HepG2 (cell line): ENCODE data around the gene FOXK2. TPM values are rescaled to one million over a fixed set of nuclear protein-coding genes. Genes with fewer than 3 reads are reported as not detected.

Experiments used
- ATAC-seq: fragments of 200-7000 bp; cut with Tn5 transposase; 3 replicates; pipeline ENCODE4 v1.9.1; 2020; ENCODE audit warnings: mild to moderate bottlenecking, moderate library complexity
- BruUV-seq: library from RNA; stranded (reverse); fragments of 400-500 nt; replicated peaks from 2 replicates; lab custom pipeline; 2021; lab: Mats Ljungman, UMichigan
- CTCF ChIA-PET: fragments of 300-600 bp; formaldehyde crosslinking; extraction: SDS; loops from one replicate; lab custom pipeline; 2021; ENCODE audit warnings: low total read pairs, inconsistent platforms, low intra/inter-chr PET ratio; lab: Yijun Ruan, JAX
- POLR2A ChIA-PET: fragments of 350-600 bp; sonication (Branson Sonifier 250); formaldehyde crosslinking; loops from one replicate; lab custom pipeline; 2020; ENCODE audit warnings: antibody characterized with exemption, inconsistent platforms; lab: Yijun Ruan, JAX
- DNase-seq: peaks from one replicate; pipeline ENCODE4 v3.0.0-alpha.2; 2015; ENCODE audit warnings: low spot score
- FAIRE-seq: peaks from 3 replicates; lab custom pipeline; 2011; peaks lifted over from hg19 to GRCh38; lab: Jason Lieb, UNC
- H2AFZ ChIP-seq: one replicate; pipeline ENCODE4 v1.6.1; 2011; ENCODE audit warnings: low read length, inconsistent platforms
- H3K27ac ChIP-seq: fragments of 300-600 bp; 3 replicates; pipeline ENCODE4 v1.8.0; 2011; ENCODE audit warnings: mixed run types, mild to moderate bottlenecking, mixed read lengths, low read length, inconsistent platforms; ENCODE audit not compliant: insufficient read depth; ENCODE audit errors: extremely low read length
- H3K27me3 ChIP-seq, 2 experiments: fragments of 200-600 bp in 1 of 2; 2 replicates in 1 of 2; 3 replicates in 1 of 2; pipeline versions ENCODE4 v1.6.0 to v1.8.0; 2011; ENCODE audit warnings: low read length in 2 of 2, mild to moderate bottlenecking in 2 of 2, moderate library complexity in 2 of 2, inconsistent platforms in 1 of 2; ENCODE audit not compliant: insufficient read depth in 2 of 2, control insufficient read depth in 1 of 2
- H3K36me3 ChIP-seq, 2 experiments: fragments of 200-600 bp in 1 of 2; replicated peaks in 1 of 2; 2 replicates in 1 of 2; 3 replicates in 1 of 2; pipeline versions ENCODE4 v1.5.1 to v1.8.0; 2011; ENCODE audit warnings: low read length in 2 of 2, inconsistent platforms in 1 of 2; ENCODE audit not compliant: insufficient read depth in 2 of 2, control insufficient read depth in 1 of 2
- H3K4me1 ChIP-seq: 2 replicates; pipeline ENCODE4 v1.5.1; 2012; ENCODE audit warnings: low read length, inconsistent platforms; ENCODE audit not compliant: insufficient read depth
- H3K4me2 ChIP-seq: 2 replicates; pipeline ENCODE4 v1.6.0; 2011; ENCODE audit warnings: low read depth, low read length, inconsistent platforms
- H3K4me3 ChIP-seq, 3 experiments: fragments of 200-600 bp in 1 of 3; sonication (generic), shearing (Covaris generic) in 1 of 3; replicated peaks in 1 of 3; 2 replicates each; pipeline ENCODE4 v1.5.1; 2011 to 2016; ENCODE audit warnings: low read length in 3 of 3, inconsistent platforms in 2 of 3, low read depth in 2 of 3, mild to moderate bottlenecking in 2 of 3, control low read depth in 1 of 3, mixed read lengths in 1 of 3; ENCODE audit not compliant: insufficient read depth in 1 of 3
- H3K79me2 ChIP-seq: one replicate; pipeline ENCODE4 v1.6.1; 2011; ENCODE audit warnings: low read length, inconsistent platforms; ENCODE audit not compliant: insufficient read depth
- H3K9ac ChIP-seq: 2 replicates; pipeline ENCODE4 v1.6.0; 2011; ENCODE audit warnings: mild to moderate bottlenecking, low read depth, low read length, inconsistent platforms; ENCODE audit not compliant: insufficient read depth
- H3K9me3 ChIP-seq: 2 replicates; pipeline ENCODE4 v1.5.1; 2012; ENCODE audit warnings: mild to moderate bottlenecking, low read length
- H4K20me1 ChIP-seq: 2 replicates; pipeline ENCODE4 v1.6.0; 2011; ENCODE audit warnings: inconsistent platforms, mild to moderate bottlenecking, low read length, moderate library complexity; ENCODE audit not compliant: insufficient read depth
- ASH2L ChIP-seq: fragments of 300-600, 200-600 bp; sonication (generic); IDR thresholded peaks from 2 replicates; pipeline ENCODE4 v1.7.0; 2017; ENCODE audit warnings: low read depth, mild to moderate bottlenecking, moderate library complexity, mixed read lengths, low read length; ENCODE audit not compliant: insufficient read length
- CENPBD1 ChIP-seq: sonication (generic); formaldehyde crosslinking; IDR thresholded peaks from 2 replicates; pipeline ENCODE4 v1.8.0; 2022; ENCODE audit warnings: missing genetic modification reagents, low read depth, mild to moderate bottlenecking, borderline replicate concordance
- GABPB1 ChIP-seq: IDR thresholded peaks from 2 replicates; pipeline ENCODE4 v1.6.1; 2016; ENCODE audit warnings: mild to moderate bottlenecking, missing genetic modification reagents, moderate library complexity, missing compliant biosample characterization
- HNRNPL ChIP-seq: fragments of 200-400 bp; formaldehyde crosslinking; IDR thresholded peaks from 2 replicates; pipeline ENCODE4 v1.6.1; 2017; ENCODE audit warnings: mild to moderate bottlenecking, low read depth, low read length
- KIAA2018 ChIP-seq: sonication (generic); formaldehyde crosslinking; IDR thresholded peaks from 2 replicates; pipeline ENCODE4 v1.5.0; 2020; ENCODE audit warnings: mild to moderate bottlenecking, missing genetic modification reagents, borderline replicate concordance
- PHF21A ChIP-seq: sonication (generic); formaldehyde crosslinking; IDR thresholded peaks from 2 replicates; pipeline ENCODE4 v1.5.0; 2020; ENCODE audit warnings: mild to moderate bottlenecking, missing genetic modification reagents
- RFX3 ChIP-seq: IDR thresholded peaks from 2 replicates; pipeline ENCODE4 v1.6.1; 2016; ENCODE audit warnings: missing biosample characterization, missing genetic modification reagents
- SIN3B ChIP-seq: fragments of 150-350 bp; IDR thresholded peaks from 2 replicates; pipeline ENCODE4 v1.6.1; 2014; ENCODE audit warnings: low read length
- SMC3 ChIP-seq: IDR thresholded peaks from 2 replicates; pipeline ENCODE4 v1.6.1; 2011; ENCODE audit warnings: low read length, improper control_type of control experiment
- SRY ChIP-seq: sonication (generic); formaldehyde crosslinking; IDR thresholded peaks from 2 replicates; pipeline ENCODE4 v1.8.0; 2022; ENCODE audit warnings: mild to moderate bottlenecking, missing genetic modification reagents
- ZNF333 ChIP-seq: sonication (generic); formaldehyde crosslinking; IDR thresholded peaks from 2 replicates; pipeline ENCODE4 v1.4.0; 2020; ENCODE audit warnings: mild to moderate bottlenecking, missing genetic modification reagents, borderline replicate concordance
- ZNF432 ChIP-seq: sonication (generic); formaldehyde crosslinking; IDR thresholded peaks from 2 replicates; pipeline ENCODE4 v1.5.0; 2020; ENCODE audit warnings: missing genetic modification reagents, mild to moderate bottlenecking, borderline replicate concordance
- ZNF639 ChIP-seq: conservative IDR thresholded peaks from 2 replicates; pipeline ENCODE4 v1.6.1; 2018; ENCODE audit warnings: missing genetic modification reagents
- ZSCAN29 ChIP-seq: sonication (generic); formaldehyde crosslinking; conservative IDR thresholded peaks from 2 replicates; pipeline ENCODE4 v1.4.0; 2020; ENCODE audit warnings: mild to moderate bottlenecking, missing genetic modification reagents
- WGBS: methylation state at CpG from one replicate; pipeline ENCODE4 v1.1.6; 2017; ENCODE audit warnings: low lambda C conversion rate; 5-methylcytosine and 5-hydroxymethylcytosine counted together
- in situ Hi-C: cut with HindIII; loops from 2 replicates; pipeline ENCODE4 v1.10.0; 2017; ENCODE audit warnings: low pct_unique_long_range_greater_than_20kb; ENCODE audit not compliant: extremely low pct_ligation_motif_present
- intact Hi-C: fragments of 100-400 bp; cut with micrococcal nuclease; formaldehyde crosslinking; loops from one replicate; pipeline ENCODE4 v1.10.0; 2022; ENCODE audit not compliant: unreplicated experiment
- polyA plus RNA-seq, 8 experiments: library from polyadenylated mRNA; depleted of rRNA in 3 of 8; stranded (reverse) in 7 of 8; unstranded in 1 of 8; fragments of >200 nt; fragmentation: Illumina TruSeq in 4 of 8; extraction: Trizol in 4 of 8; gene quantifications; 2 replicates each; pipeline versions ENCODE4 v1.2.1 to v1.2.3, GENCODE V29; 2011 to 2016; ENCODE audit warnings: low read depth in 4 of 8, missing spikeins in 1 of 8, mixed read lengths in 1 of 8; ENCODE audit not compliant: insufficient read depth in 1 of 8
- total RNA-seq, 5 experiments: library from RNA; depleted of rRNA; stranded (reverse); fragments of >200 nt; fragmentation: Illumina TruSeq; extraction: Trizol; gene quantifications; 2 replicates each; pipeline ENCODE4 v1.2.3, GENCODE V29; 2016; ENCODE audit warnings: low read depth in 1 of 5

FOXK2 gene
- total and polyA plus RNA-seq, 2 of the 13 experiments (the other 11 are each of a cell fraction or from before 2014, with no cell fraction given), result 67.1 to 67.2 TPM

- TF ChIP-seq ZSCAN29 (CRISPR knock-in tag), result no peak
- no peak for TF ChIP-seq RFX3 (CRISPR knock-in tag)
- no peak for TF ChIP-seq ZNF639 (CRISPR knock-in tag)
- TF ChIP-seq ZNF432, result no peak
- no peak for TF ChIP-seq CENPBD1
- TF ChIP-seq SRY (CRISPR knock-in tag), result no peak
- TF ChIP-seq PHF21A (CRISPR knock-in tag), result no peak
- TF ChIP-seq ASH2L, result no peak
- TF ChIP-seq HNRNPL, result no peak
- TF ChIP-seq ZNF333 (CRISPR knock-in tag), result no peak
- TF ChIP-seq GABPB1, result no peak
- TF ChIP-seq SIN3B, result no peak
- no peak for TF ChIP-seq KIAA2018 (CRISPR knock-in tag)
- no peak for TF ChIP-seq SMC3
- H3K4me1 ChIP-seq, result peaks cover 5% of the 10 kb centered on the region; the same call in 1 of the 2 replicates
- no peaks in the 10 kb centered on the region for H3K9me3 ChIP-seq
- ATAC-seq (no peak), FAIRE-seq (no peak), DNase-seq (no peak)
- 100% methylated on average over 5 of the region's 9 CpGs for WGBS
- BruUV-seq, result no TSS peak
- H3K27ac ChIP-seq, result no peak overlapping the region
- no peak overlapping the region for H3K4me3 ChIP-seq
- H2AFZ ChIP-seq, result no peak overlapping the region
- intact Hi-C loops (no loop called here), in situ Hi-C loops (no loop called here)
- H3K36me3 ChIP-seq, result peaks cover 45 to 82% of the 10 kb centered on the region in 2 experiments
- H4K20me1 ChIP-seq, result no peaks in the 10 kb centered on the region
- H3K79me2 ChIP-seq, result no peaks in the 10 kb centered on the region
- CTCF ChIA-PET, result no interaction called here
- no peaks in the 10 kb centered on the region for H3K27me3 ChIP-seq
- H3K4me2 ChIP-seq, result no peak overlapping the region
- POLR2A ChIA-PET, result no interaction called here
- no peak overlapping the region for H3K9ac ChIP-seq
These were observed 39.2 kb upstream of the FOXK2 start for GRCh38 chr17:82480318-82480717.
